Cortex of kidney (tissue), 1 donor: Measurements from ENCODE around the gene C1D.
"Not testable (repeated sequence)": the region's sequence is repeated elsewhere in the genome, so short reads cannot be mapped to it uniquely, and the experiment has no call there.

ENCODE experiments used
- DNase-seq: peaks from one replicate; lab custom pipeline; 2025; lab: John Stamatoyannopoulos, UW

Gene C1D

GRCh38 chr2:68062680-68063387, at the start of gene C1D:
C1D (minus strand) TSS chr2:68063004; CDS start chr2:68047310, 15,694 bp downstream.
- DNase-seq, result peak; percentile 33

GRCh38 chr2:68110102-68110501, 47.3 kb upstream of the C1D start:
- DNase-seq, result no peak

- DNase-seq, result no peak
Observed at GRCh38 chr2:68108120-68108519, 45.3 kb upstream of the C1D start.

- DNase-seq, result no peak
Observed at GRCh38 chr2:68107475-68107874, 44.7 kb upstream of the C1D start.

- DNase-seq, result no peak
Observed at GRCh38 chr2:68104111-68104835, 41.5 kb upstream of the C1D start.

GRCh38 chr2:68103709-68104055, 40.9 kb upstream of the C1D start:
- no peak for DNase-seq

GRCh38 chr2:68103030-68103708, 40.4 kb upstream of the C1D start:
- no peak for DNase-seq

GRCh38 chr2:68100189-68100588, 37.4 kb upstream of the C1D start:
- DNase-seq, result no peak

- DNase-seq, result no peak
Observed at GRCh38 chr2:68099260-68099659, 36.5 kb upstream of the C1D start.

- DNase-seq, result no peak
Observed at GRCh38 chr2:68098291-68098797, 35.5 kb upstream of the C1D start.

- DNase-seq, result no peak
Observed at GRCh38 chr2:68094111-68094510, 31.3 kb upstream of the C1D start.

GRCh38 chr2:68093634-68094033, 30.8 kb upstream of the C1D start:
- no peak for DNase-seq

GRCh38 chr2:68091439-68092034, 28.7 kb upstream of the C1D start:
- no peak for DNase-seq

- no peak for DNase-seq
Observed at GRCh38 chr2:68089961-68090360, 27.2 kb upstream of the C1D start.

GRCh38 chr2:68088940-68089339, 26.1 kb upstream of the C1D start:
- no peak for DNase-seq

- DNase-seq, result no peak
Observed at GRCh38 chr2:68086166-68086565, 23.4 kb upstream of the C1D start.

GRCh38 chr2:68083346-68083745, 20.5 kb upstream of the C1D start:
- DNase-seq, result no peak

- no peak for DNase-seq
Observed at GRCh38 chr2:68074050-68074449, 11.2 kb upstream of the C1D start.

- not testable (repeated sequence) for DNase-seq
Observed at GRCh38 chr2:68063797-68064646, 1.2 kb upstream of the C1D start.

GRCh38 chr2:68060652-68061051, 2.2 kb downstream of the C1D start:
- no peak for DNase-seq

- no peak for DNase-seq
Observed at GRCh38 chr2:68059784-68060525, 2.8 kb downstream of the C1D start.
